SU-DHL-6 (cell line): ENCODE measurements around the gene ADAR.
A peak's percentile ranks its signal among the peaks of the same experiment; 100 is the strongest.

Source experiments
- H2AFZ ChIP-seq: fragments of 200-600 bp; sonication (generic); 2 replicates; pipeline ENCODE4 v1.6.1; 2014; ENCODE audit warnings: low read depth, mild to moderate bottlenecking, moderate library complexity, mixed read lengths, antibody characterized with exemption, low read length; ENCODE audit not compliant: severe bottlenecking
- H3F3A ChIP-seq: fragments of 200-600 bp; shearing (Covaris generic); 2 replicates; pipeline ENCODE4 v1.6.0; 2016; ENCODE audit warnings: antibody characterized with exemption, mild to moderate bottlenecking; ENCODE audit not compliant: insufficient read depth
- H3K27ac ChIP-seq: fragments of 200-600 bp; sonication (generic); 2 replicates; pipeline ENCODE4 v1.5.1; 2016; ENCODE audit warnings: low read depth, mild to moderate bottlenecking, low read length, moderate library complexity, mixed read lengths
- H3K27me3 ChIP-seq: fragments of 200-600 bp; sonication (generic), shearing (Covaris generic); 2 replicates; pipeline ENCODE4 v1.6.0; 2014; ENCODE audit warnings: mild to moderate bottlenecking, low read length
- H3K36me3 ChIP-seq: fragments of 200-600 bp; sonication (generic); 2 replicates; pipeline ENCODE4 v1.6.1; 2014; ENCODE audit warnings: mild to moderate bottlenecking, low read length, mixed read lengths
- H3K4me2 ChIP-seq: fragments of 300-600, 200-600 bp; shearing (Covaris generic), sonication (generic); 2 replicates; pipeline ENCODE4 v1.6.0; 2014; ENCODE audit warnings: low read length, low read depth, mild to moderate bottlenecking; ENCODE audit not compliant: poor library complexity, severe bottlenecking
- H3K4me3 ChIP-seq: fragments of 200-600 bp; sonication (generic); 2 replicates; pipeline ENCODE4 v1.5.1; 2014; ENCODE audit warnings: antibody characterized with exemption, low read length, mild to moderate bottlenecking, mixed read lengths; ENCODE audit not compliant: insufficient read depth, poor library complexity, severe bottlenecking
- H3K79me2 ChIP-seq: fragments of 200-600 bp; sonication (generic); 2 replicates; pipeline ENCODE4 v1.6.1; 2014; ENCODE audit warnings: mild to moderate bottlenecking, low read length, moderate library complexity; ENCODE audit not compliant: insufficient read depth
- H3K9ac ChIP-seq: fragments of 200-600 bp; sonication (generic); 2 replicates; pipeline ENCODE4 v1.7.0; 2014; ENCODE audit warnings: mild to moderate bottlenecking, low read length
- H3K9me2 ChIP-seq: fragments of 200-600 bp; sonication (generic); replicated peaks from 2 replicates; pipeline ENCODE4 v1.6.1; 2014; ENCODE audit warnings: low read length; ENCODE audit not compliant: insufficient read depth
- H3K9me3 ChIP-seq: fragments of 200-600 bp; sonication (generic); 2 replicates; pipeline ENCODE4 v1.6.1; 2014; ENCODE audit warnings: low read length, mixed read lengths; ENCODE audit not compliant: insufficient read depth
- H4K20me1 ChIP-seq: fragments of 200-600 bp; sonication (generic); 2 replicates; pipeline ENCODE4 v1.6.1; 2014; ENCODE audit warnings: low read depth, mild to moderate bottlenecking, antibody characterized with exemption, low read length, moderate library complexity, mixed read lengths
- EZH2phosphoT487 ChIP-seq: fragments of 200-600 bp; sonication (generic), shearing (Covaris generic); conservative IDR thresholded peaks from 2 replicates; pipeline ENCODE4 v1.6.1; 2018; ENCODE audit warnings: mild to moderate bottlenecking, antibody characterized with exemption, low read length, moderate library complexity, mixed read lengths
- TF ChIP-seq, protein P1 (sequence below): fragments of 200-600 bp; sonication (generic); IDR thresholded peaks from one replicate; pipeline ENCODE4 v1.5.1; 2017; ENCODE audit warnings: antibody characterized with exemption, mild to moderate bottlenecking, low read length, moderate library complexity; ENCODE audit not compliant: insufficient read depth, poor library complexity, severe bottlenecking

The ADAR gene

DNA sequence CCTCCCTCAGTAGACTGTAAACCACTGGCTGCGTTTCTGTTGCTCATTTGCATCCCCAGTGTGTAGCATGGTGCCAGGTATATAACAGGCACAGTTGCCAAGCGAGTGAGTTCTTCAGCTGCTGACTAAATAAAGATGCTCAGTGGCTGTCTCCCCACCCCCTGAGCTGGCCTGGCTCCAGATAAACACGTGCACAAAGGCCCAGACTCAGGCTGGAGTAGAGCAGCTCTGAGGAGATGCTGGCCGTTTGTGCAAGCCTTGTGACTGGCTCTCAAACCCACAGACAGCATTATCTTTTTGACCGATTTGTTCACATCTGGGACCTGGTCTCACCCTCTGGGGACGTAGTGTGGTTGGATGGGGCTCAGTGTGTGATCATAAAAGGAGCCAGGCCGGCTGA is 33.3 kb downstream of the ADAR start:
- peak overlapping the region; percentile 30 for H3K9ac ChIP-seq
- peak overlapping the region; percentile 34 for H3K4me2 ChIP-seq
- no peaks in the 10 kb centered on the region for H3K36me3 ChIP-seq
- H3K27ac ChIP-seq, result peak overlapping the region; percentile 72
- no peaks in the 10 kb centered on the region for H3K9me2 ChIP-seq
- peak overlapping the region; percentile 10 for H2AFZ ChIP-seq
- TF ChIP-seq, protein P1, sequence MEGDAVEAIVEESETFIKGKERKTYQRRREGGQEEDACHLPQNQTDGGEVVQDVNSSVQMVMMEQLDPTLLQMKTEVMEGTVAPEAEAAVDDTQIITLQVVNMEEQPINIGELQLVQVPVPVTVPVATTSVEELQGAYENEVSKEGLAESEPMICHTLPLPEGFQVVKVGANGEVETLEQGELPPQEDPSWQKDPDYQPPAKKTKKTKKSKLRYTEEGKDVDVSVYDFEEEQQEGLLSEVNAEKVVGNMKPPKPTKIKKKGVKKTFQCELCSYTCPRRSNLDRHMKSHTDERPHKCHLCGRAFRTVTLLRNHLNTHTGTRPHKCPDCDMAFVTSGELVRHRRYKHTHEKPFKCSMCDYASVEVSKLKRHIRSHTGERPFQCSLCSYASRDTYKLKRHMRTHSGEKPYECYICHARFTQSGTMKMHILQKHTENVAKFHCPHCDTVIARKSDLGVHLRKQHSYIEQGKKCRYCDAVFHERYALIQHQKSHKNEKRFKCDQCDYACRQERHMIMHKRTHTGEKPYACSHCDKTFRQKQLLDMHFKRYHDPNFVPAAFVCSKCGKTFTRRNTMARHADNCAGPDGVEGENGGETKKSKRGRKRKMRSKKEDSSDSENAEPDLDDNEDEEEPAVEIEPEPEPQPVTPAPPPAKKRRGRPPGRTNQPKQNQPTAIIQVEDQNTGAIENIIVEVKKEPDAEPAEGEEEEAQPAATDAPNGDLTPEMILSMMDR, result no peak
- no peak for TF ChIP-seq EZH2phosphoT487
- H3K27me3 ChIP-seq, result no peaks in the 10 kb centered on the region
- no peaks in the 10 kb centered on the region for H4K20me1 ChIP-seq
- H3K9me3 ChIP-seq, result no peaks in the 10 kb centered on the region
- H3F3A ChIP-seq, result peaks cover 8% of the 10 kb centered on the region; the same call in 1 of the 2 replicates
- no peak overlapping the region for H3K4me3 ChIP-seq
- H3K79me2 ChIP-seq, result no peaks in the 10 kb centered on the region

DNA sequence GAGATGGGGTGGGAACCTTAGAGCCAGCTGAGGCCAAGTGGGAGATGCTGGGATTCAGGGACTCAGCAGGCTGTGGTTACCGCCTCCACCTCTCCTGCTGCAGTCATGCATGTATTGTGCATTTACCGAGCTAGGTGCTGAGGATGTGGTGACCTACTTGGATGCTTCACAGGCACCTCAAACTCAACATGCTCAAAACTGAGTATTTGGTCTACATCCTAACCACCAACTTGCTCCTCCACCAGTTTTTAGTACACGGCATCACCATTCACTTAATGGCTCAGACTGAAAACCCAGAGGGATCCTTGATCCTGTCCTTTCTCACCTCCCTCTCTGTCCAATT is 34.8 kb downstream of the ADAR start:
- Histone ChIP-seq H3K4me2 (no peak overlapping the region), H3K79me2 (no peaks in the 10 kb centered on the region), H3K27ac (no peak overlapping the region), H3K9ac (no peak overlapping the region), H3K4me3 (no peak overlapping the region), H4K20me1 (no peaks in the 10 kb centered on the region), H3K9me2 (no peaks in the 10 kb centered on the region), H3F3A (peaks cover 8% of the 10 kb centered on the region; the same call in 1 of the 2 replicates), H2AFZ (no peak overlapping the region), H3K27me3 (no peaks in the 10 kb centered on the region), H3K9me3 (no peaks in the 10 kb centered on the region), H3K36me3 (no peaks in the 10 kb centered on the region)
- TF ChIP-seq, protein P1, result no peak
- TF ChIP-seq EZH2phosphoT487, result no peak

DNA sequence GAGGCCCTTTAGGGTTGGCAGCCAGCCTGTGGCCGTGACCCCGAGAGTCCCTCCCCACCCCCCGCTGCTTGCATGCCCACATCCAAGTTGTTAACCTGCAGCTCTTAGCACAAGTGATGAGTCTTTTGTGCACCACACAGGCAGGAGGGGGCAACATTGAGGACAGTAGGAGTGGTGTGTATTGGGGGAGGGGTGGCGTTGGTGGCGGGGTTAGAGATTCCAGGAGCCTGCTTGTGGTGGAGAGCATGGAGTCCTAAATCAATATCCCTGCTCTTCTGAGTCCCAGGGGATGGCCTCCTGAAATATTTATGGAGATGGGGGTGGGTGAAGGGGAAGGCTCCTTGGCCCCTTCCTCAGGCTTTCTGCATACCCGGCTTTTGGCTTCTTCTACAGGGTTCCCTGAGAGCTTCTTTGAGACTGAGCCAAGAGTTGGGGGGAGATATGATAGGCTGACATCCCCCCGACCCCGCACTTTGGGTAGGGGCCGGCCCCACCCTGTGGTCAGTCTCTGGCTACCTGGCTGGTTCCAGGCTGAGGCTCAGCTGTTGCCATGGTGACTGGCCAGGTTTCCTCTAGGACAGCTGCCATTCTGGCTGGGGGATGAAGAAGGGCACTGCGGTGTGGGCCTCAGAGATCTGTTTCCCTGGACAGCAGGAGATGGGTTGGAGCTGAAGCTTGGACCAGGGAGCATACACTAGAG is 35.4 kb downstream of the ADAR start:
- H3K9me2 ChIP-seq, result no peaks in the 10 kb centered on the region
- no peak overlapping the region for H3K27ac ChIP-seq
- H3K36me3 ChIP-seq, result no peaks in the 10 kb centered on the region
- no peak for TF ChIP-seq EZH2phosphoT487
- TF ChIP-seq, protein P1, result no peak
- H3K4me2 ChIP-seq, result no peak overlapping the region
- no peak overlapping the region for H3K4me3 ChIP-seq
- H4K20me1 ChIP-seq, result no peaks in the 10 kb centered on the region
- H3K27me3 ChIP-seq, result no peaks in the 10 kb centered on the region
- H2AFZ ChIP-seq, result no peak overlapping the region
- no peak overlapping the region for H3K9ac ChIP-seq
- H3F3A ChIP-seq, result peaks cover 8% of the 10 kb centered on the region; the same call in 1 of the 2 replicates
- H3K9me3 ChIP-seq, result no peaks in the 10 kb centered on the region
- H3K79me2 ChIP-seq, result no peaks in the 10 kb centered on the region
